Spleen (tissue), 7 donors: ENCODE results near the gene DIP2C.

ENCODE experiments used
- CTCF ChIP-seq, 11 experiments: fragments of 200-600 bp in 7 of 11; fragments of 450-650 bp in 4 of 11; sonication (generic) in 4 of 11; IDR thresholded peaks in 8 of 11; conservative IDR thresholded peaks in 3 of 11; 1 replicate in 7 of 11; 2 replicates in 4 of 11; pipeline versions ENCODE4 v1.4.0 to v1.8.0; 2016 to 2021; ENCODE audit warnings: antibody characterized with exemption in 11 of 11, inconsistent platforms in 4 of 11, mild to moderate bottlenecking in 1 of 11
- POLR2A ChIP-seq, 3 donors: fragments of 450-650 bp; IDR thresholded peaks; one replicate each; pipeline ENCODE4 v1.5.1; 2017; ENCODE audit warnings: antibody characterized with exemption in 3 of 3, mild to moderate bottlenecking in 1 of 3
- POLR2AphosphoS5 ChIP-seq, 3 donors: sonication (generic); formaldehyde crosslinking; IDR thresholded peaks; one replicate each; pipeline ENCODE4 v1.5.1; 2017; ENCODE audit warnings: antibody characterized with exemption in 3 of 3
- donor health status: DM: no; HTN: no; CAD: no; lungs with moderate emphysema.
- donor health status: DM: no; HTN: no; CAD: no.
- donor health status: DM: no; HTN: no; CAD: no.

DNA sequence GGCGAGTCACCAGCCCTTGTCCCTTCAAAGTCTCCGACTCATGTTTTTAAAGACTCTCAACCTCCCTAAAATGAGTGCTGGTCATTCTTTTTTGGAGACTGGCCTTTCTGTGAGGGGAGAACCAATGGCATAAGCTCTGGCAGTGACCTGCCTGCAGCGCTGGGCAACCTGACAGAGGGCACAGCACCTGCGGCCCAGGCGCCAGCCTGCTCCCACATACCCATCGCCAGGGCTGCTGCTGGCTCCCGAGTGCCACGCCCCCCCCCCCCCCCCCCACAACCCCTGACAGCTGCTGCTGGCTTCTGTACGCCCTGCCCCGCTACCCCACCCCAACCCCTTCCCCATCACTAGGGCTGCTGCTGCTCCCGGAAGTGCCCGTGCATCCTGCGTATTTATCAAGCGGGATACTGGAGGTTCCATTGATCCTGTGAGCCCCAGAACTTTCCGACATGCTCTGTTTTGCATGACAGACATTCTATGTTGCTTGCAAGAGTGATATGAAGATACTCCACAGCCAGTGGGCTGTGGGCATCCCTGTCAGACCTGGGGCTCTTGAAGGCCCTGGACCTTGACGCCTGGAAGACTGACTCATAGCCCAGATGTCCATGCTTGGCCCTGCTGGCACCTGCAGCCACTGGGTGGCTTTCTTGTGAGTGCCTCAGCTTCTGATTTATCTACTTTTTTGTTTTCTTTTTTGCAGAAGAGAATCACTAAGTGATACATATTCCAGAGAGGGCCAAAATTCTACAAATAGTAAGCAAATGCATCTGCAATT, 310.4 kb downstream of the DIP2C start:
- TF ChIP-seq CTCF (IDR thresholded peaks at IDR 0.05 in 8 of 11, conservative IDR thresholded peaks at IDR 0.05 in 3 of 11): no peak
- no peak for TF ChIP-seq POLR2AphosphoS5 (IDR thresholded peaks at IDR 0.05)
- no peak for TF ChIP-seq POLR2A (IDR thresholded peaks at IDR 0.05)
